ENCODE results near the gene LIMS3.
"Not testable (repeated sequence)": the region's sequence is repeated elsewhere in the genome, so short reads cannot be mapped to it uniquely, and the experiment has no call there.

LIMS3 gene

DNA sequence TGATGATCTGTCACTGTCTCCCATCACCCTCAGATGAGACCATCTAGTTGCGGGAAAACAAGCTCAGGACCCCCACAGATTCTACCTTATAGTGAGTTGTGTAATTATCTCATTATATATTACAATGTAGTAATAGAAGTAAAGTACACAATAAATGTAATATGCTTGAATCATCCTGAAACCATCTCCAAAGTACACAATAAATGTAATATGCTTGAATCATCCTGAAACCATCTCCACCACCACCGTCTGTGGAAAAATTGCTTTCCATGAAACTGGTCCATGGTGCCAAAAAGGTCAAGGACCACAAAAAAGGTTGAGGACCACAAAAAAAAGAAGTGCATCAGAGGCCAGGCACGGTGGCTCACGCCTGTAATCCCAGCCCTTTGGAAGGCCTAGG, 29.3 kb downstream of the LIMS3 start:
- not testable (repeated sequence) for DNase-seq

DNA sequence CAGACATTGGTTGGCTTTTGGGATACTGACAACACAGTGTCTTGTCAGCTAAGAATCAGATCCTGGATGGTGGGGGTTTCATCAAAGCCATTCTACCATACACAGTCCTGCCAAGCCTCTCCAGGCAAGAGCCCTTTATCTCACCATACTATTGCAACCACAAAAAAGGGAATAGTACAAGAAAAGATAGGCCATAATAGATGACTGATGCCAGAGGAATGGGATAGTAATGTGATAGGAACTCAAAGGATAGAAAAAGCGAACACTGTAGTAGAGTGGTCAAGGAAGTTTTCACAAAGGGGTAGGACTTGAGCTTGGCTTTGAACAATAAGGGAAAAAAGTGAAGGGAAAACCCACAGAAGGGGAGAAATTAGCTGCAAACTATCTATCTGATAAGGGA, 30.7 kb downstream of the LIMS3 start:
- not testable (repeated sequence) for DNase-seq

DNA sequence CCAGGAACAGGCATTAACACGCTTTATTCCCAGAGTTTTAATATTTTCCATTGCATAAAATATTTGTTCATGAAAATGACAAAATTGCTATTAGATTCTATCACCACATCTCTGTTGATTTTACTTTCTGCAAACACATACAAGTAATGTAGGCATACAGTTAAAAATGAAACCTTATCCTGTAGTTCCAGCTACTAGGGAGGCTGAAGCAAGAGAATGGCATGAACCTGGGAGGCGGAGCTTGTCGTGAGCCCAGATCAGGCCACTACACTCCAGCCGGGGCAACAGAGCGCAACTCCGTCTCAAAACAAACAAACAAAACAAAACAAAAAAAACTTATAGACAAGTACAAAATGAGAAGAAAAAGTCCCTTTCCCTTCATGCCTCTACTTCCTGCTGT, 38.0 kb downstream of the LIMS3 start:
- DNase-seq: not testable (repeated sequence)

DNA sequence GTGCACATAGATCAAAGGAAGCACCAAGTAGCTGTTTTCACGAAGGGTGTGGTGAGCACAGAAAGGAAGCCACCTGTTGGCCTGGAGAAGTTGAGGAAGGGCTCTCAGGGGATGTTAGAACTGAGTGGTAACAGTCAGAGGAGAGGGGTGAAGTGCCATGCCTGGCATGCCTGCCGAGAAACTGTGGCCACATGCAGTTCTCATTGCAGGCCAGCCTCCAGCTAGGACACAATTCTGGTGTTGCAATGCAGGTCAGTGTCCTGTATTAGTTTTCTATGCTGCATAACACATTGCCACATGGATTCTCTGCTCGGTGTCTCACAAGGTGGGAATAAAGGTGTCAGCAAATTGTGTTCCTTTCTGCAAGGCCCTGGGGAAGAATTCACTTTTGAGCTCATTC, 46.9 kb downstream of the LIMS3 start:
- not testable (repeated sequence) for DNase-seq

DNA sequence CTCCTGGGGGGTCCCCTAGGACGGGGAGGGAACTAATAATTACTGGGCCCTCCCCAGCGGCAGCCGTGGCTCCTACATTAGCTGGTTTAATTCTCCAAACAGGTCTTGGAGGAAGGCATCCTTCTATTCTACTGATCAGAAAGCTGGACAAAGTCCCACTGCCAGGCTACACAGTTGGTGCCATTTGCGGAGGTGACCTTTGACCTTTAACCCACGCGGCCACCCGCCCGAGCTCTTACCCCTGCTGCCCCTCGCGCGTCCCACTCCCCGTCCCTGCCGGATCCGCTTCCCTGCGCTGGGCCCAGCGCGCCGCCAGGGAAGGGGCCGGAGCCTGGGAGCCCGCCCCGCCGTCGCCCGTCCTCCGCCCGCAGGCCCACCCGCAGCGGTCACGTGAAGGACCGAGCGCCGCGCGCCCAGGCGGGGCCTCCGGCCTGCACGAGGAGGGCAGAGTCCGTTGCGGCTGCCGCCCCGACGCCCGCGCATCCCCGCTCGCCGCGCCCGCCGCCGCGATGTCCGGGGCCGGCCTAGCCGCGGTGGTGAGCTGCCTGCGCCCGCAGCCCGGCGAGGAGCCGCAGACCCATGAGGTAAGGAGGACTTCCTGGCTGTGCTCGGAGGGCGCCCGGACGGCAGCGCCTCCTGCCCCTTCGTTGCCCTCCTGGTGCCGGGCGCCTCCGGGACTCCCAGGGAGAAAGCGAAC, 48.9 kb downstream of the LIMS3 start:
- DNase-seq: not testable (repeated sequence)

DNA sequence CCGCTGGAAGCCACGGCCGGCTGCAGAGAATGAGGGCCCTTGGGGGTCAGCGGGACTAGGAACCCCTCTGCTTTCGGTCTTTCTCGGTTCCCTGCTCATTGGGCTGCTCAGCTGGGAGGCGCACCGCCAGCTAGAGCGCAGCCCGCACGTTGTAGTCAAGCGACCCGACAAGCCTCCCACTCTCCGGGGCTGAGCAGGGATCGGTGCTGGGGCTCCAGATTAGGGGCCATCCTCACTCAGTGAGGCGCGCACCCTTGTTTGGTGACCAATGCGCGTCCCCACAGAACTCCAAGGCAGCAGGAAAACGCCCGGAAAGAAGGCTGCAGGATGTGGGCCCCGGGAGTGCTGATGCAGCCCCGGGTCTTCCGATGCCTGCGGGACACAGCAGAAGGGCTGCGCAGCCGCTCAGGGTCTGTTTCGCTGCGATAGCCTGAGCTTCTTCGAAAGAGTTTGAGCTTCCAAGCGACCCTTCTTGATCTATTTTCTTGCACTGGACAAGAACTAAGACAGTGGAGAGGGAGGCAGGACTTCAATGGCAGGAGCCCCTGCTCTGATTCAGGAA, 49.6 kb downstream of the LIMS3 start:
- DNase-seq: not testable (repeated sequence)

DNA sequence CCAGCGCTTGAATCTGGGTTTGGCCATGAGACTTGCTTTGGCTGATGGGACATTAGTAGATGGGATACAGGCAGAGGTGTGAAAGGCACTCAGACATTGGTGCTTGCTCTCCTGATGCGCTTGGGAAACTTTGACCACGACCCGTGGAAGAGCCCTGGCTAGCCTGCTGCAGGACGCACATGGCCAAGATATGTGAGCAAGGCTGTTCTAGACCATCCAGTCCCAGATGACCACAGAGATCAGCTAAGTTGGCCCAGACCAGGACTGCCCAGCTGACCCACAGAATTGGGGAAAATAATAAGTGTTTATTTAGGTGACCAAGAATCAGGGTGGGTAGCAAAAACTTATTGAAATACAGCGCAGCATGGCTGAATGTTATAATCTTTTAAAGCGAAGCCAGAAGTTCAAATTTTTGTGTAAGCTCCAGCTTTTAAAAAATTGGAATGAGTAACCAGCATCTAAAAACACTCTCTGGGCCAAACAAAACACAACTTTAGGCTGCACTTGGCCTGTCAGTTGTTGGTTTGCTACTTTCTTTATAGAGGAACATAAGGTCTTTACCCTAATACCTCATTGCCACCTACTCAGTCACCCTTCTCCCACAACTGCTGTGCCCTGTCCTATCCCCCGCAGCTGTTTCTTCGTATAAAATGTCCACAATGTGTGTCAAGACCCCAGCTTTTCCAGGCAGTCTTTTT, 51.8 kb downstream of the LIMS3 start:
- not testable (repeated sequence) for DNase-seq

DNA sequence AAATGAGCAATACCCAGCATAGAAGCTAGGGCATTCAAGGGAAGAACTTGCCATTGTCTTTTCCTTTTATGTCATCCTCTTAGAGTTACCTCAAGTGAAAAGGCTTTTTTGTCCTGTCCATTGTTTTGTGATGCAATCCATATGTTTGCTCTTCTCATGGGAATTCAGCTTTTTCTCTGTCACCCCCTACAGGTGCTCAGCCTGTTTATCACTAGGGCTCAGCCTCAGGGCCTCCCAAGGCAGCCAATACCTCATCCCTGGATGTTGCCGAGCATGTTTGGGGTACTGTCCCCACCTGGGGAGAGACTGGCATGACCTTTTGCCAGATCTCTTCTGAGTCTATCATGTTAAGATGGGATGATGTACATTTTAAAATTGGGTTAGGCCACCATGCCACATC, 65.5 kb downstream of the LIMS3 start:
- DNase-seq: not testable (repeated sequence)

DNA sequence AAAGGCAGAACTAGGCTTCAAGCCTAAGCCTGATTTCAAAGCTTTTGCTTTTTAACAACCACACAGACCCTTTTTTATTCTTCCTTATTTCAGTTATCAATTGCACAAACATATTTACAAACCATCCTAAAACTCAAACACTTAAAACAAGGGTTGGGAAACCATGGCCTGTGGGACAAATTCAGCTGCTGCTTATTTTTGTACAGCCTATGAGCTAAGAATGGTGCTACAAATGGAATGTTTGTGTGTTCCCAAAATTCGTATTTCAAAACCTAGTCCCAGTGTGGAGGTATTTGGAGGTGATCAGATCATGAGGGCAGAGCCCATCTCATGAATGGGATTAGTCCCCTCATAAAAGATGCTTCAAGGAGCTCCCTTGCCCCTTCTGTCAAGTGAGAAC, 67.0 kb downstream of the LIMS3 start:
- not testable (repeated sequence) for DNase-seq

DNA sequence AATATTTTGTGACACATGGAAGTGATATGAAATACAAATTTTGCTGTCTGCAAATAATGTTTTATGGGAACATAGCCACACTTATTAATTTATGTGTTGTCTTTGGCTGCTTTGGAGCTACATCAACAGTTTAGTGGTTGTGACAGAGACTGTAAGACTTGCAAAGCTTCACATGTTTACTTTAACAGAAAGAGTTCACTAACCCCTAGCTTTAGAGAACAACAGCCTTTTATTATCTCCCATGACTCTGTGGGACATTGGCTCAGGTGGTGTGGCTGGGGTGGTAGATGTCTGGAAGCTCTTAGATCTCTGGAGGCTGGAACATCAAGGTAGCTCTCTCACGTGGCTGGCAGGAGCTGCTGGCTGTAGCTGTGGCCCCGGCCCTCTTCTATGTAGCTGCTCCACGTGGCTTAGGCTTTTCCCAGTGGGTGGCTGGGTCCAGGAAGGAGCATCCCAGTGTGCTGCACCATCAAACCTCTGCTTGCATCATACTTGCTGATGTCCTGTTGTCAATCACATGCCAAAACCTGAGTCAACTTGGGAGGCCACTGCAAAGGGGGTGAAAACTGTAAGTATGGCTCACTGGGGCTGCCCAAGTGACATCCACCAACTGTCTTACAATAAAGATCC, 67.7 kb downstream of the LIMS3 start:
- DNase-seq: not testable (repeated sequence)

DNA sequence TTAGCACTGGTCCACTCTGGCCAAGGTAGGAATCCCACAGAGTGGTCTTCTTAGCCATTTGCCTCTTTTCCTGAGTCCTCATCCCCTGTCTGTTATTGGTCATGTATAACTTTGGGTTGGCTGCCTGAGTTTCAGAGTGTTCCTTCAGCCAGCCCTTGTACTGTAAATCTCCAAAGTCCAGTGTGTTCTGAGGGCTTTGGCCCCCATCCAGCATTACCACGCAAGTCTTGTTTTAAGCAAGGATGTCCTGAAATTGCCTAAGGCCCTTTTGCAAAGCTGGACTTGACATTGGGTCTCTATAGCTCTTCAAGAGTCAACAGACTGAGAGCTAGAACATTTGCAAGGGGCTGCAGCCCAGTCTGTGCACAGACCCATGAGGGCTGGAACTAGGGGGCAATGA, 68.4 kb downstream of the LIMS3 start:
- not testable (repeated sequence) for DNase-seq

DNA sequence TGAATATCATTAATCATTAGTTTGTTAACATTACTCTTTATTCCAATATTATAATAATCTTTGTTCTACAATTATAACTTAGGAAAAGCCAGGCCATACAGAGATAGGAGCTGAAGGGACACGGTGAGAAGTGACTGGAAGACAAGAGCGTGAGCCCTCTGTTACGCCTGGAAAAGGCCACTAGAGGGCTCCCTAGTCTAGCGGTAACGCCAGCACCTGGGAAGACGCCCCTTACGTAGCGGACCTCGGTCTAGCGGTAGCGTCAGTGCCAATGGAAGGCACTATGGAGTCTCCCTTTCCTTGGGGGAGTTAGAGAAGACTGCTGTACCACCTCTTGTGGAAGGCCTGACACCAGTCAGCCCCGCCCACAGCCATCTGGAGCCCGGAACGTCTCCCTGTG, 71.4 kb downstream of the LIMS3 start:
- not testable (repeated sequence) for DNase-seq

DNA sequence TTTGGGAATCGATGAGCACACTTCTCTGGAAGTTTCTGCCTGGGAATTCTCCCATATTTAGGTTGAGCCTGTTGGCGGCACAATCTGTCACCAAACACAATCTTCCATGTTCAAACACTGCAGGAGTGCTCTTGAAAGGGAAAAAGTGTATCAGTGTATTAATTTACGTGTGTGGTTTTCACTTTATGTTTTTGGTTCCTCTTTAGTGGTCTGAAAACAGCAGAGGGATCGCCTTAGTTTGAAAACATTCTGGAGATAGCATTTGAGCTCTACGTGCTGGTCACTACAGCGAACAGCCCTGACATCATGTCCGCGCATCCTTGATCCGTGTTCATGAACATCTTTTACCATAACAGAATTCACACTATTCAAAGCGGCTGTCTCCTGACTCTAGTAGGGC, 73.2 kb downstream of the LIMS3 start:
- not testable (repeated sequence) for DNase-seq

Data from OCI-M1 (cell line).